Measurements from ENCODE around the gene C19orf12. TPM values are rescaled to one million over a fixed set of nuclear protein-coding genes. Genes with fewer than 3 reads are reported as not detected.

The C19orf12 gene
- total RNA-seq, 1 donor from 2014 or later, result 14.2 TPM

DNA sequence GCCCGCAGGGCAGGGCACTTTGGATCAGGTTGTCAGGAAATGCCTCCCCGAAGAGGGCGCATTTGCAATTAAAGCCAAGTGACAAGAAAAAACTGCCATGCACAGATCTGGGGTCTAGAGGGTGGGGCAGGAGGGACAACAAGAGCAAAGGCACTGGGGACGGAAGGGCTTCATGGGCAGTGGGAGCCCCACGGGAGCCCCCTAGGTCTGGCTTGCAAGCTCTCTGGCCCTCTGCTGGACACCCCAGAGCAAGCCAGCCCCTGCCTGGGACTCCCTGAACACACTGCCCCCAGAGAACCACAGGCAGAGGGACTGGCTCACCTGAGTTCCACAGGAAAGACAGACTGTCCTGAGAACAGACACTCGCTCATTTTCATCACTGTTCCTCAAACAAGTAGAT is 30.2 kb upstream of the C19orf12 start:
- H3K27ac ChIP-seq, result no peak overlapping the region
- intact Hi-C loops (cut with DNase I), result no loop called here
- no peak overlapping the region for H3K4me3 ChIP-seq
- H3K4me1 ChIP-seq, result no peaks in the 10 kb centered on the region
- H3K27me3 ChIP-seq, result no peaks in the 10 kb centered on the region
- H3K36me3 ChIP-seq, result no peaks in the 10 kb centered on the region
- TF ChIP-seq, protein P1, sequence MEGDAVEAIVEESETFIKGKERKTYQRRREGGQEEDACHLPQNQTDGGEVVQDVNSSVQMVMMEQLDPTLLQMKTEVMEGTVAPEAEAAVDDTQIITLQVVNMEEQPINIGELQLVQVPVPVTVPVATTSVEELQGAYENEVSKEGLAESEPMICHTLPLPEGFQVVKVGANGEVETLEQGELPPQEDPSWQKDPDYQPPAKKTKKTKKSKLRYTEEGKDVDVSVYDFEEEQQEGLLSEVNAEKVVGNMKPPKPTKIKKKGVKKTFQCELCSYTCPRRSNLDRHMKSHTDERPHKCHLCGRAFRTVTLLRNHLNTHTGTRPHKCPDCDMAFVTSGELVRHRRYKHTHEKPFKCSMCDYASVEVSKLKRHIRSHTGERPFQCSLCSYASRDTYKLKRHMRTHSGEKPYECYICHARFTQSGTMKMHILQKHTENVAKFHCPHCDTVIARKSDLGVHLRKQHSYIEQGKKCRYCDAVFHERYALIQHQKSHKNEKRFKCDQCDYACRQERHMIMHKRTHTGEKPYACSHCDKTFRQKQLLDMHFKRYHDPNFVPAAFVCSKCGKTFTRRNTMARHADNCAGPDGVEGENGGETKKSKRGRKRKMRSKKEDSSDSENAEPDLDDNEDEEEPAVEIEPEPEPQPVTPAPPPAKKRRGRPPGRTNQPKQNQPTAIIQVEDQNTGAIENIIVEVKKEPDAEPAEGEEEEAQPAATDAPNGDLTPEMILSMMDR (IDR thresholded peaks at IDR 0.05), result no peak
- no peak for TF ChIP-seq POLR2AphosphoS5 (IDR thresholded peaks at IDR 0.05; ENCODE audit: insufficient read depth in 1 of 2, low read depth in 1 of 2)
- no peak for TF ChIP-seq POLR2A (IDR thresholded peaks at IDR 0.05)
- H3K9me3 ChIP-seq, result no peaks in the 10 kb centered on the region
- no peak for DNase-seq (ENCODE audit: extremely low spot score in 2 of 2)

DNA sequence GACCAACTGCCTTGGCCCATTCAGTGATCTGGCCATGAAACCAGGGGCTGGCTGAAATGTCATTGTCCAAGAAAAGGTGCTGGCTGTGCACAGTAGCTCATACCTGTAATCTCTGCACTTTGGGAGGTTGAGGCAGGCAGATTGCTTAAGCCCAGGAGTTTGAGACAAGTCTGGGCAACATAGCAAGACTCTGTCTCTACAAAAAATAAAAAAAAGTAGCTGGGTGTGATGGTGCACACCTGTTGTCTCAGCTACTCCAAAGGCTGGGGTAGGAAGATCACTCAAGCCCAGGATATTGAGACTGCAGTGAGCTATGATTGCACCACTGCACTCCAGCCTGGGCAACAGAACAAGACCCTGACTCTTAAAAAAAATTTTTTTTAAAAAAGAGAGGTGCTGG is 28.6 kb upstream of the C19orf12 start:
- no peak for DNase-seq (ENCODE audit: extremely low spot score in 2 of 2)
- Histone ChIP-seq H3K9me3 (no peaks in the 10 kb centered on the region), H3K27me3 (no peaks in the 10 kb centered on the region), H3K27ac (no peak overlapping the region), H3K4me3 (no peak overlapping the region), H3K4me1 (no peaks in the 10 kb centered on the region), H3K36me3 (no peaks in the 10 kb centered on the region)
- intact Hi-C loops (cut with DNase I), result no loop called here
- TF ChIP-seq, protein P1 (IDR thresholded peaks at IDR 0.05), result no peak
- TF ChIP-seq POLR2AphosphoS5 (IDR thresholded peaks at IDR 0.05; ENCODE audit: insufficient read depth in 1 of 2, low read depth in 1 of 2) (no peak), POLR2A (IDR thresholded peaks at IDR 0.05) (no peak)

DNA sequence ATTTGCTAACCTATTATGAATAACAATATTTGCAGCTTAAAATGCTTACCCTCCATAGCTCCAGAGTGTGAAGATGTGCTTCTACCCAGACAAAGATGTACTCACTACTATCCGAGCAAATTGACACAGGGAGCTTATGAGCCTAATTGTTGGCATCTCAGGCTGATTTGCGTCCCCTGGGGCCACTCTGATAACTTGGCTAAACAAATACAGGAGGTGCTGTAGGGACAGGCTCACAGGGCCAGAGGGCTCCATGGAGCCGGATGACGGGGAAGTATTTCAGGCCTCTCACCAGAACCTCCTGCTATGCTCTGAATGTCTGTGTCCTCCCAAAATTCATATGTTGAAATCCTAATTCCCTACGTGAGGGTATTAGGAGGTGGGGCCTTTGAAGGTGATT is 26.7 kb upstream of the C19orf12 start:
- DNase-seq (ENCODE audit: extremely low spot score in 2 of 2), result no peak
- Histone ChIP-seq H3K9me3 (no peaks in the 10 kb centered on the region), H3K27ac (no peak overlapping the region), H3K4me3 (no peak overlapping the region), H3K4me1 (no peaks in the 10 kb centered on the region), H3K36me3 (no peaks in the 10 kb centered on the region), H3K27me3 (no peaks in the 10 kb centered on the region)
- TF ChIP-seq, protein P1 (IDR thresholded peaks at IDR 0.05), result no peak
- TF ChIP-seq POLR2AphosphoS5 (IDR thresholded peaks at IDR 0.05; ENCODE audit: insufficient read depth in 1 of 2, low read depth in 1 of 2), result no peak
- TF ChIP-seq POLR2A (IDR thresholded peaks at IDR 0.05), result no peak
- intact Hi-C loops (cut with DNase I), result no loop called here

DNA sequence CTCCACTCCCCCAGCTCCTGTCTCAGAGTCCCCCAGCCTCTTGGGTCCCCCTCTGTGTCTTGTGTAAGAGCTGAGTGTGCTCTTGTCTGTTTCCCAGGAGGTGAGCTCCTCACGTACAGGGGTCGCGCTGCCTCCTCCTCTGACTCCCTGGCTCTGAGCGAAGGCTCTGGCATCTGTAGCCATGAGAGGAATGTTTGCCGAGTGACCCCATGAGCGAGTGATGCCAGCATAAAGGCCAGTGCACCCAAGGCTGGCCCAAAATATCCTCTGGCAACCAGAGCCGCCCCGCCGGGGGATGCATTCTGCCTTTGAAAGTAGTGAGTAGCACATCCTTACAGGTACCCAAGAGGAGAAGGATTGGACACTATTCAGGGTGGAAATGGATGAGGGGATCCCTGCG is 26.2 kb upstream of the C19orf12 start:
- no peaks in the 10 kb centered on the region for H3K9me3 ChIP-seq
- intact Hi-C loops (cut with DNase I), result no loop called here
- H3K4me3 ChIP-seq, result no peak overlapping the region
- no peak overlapping the region for H3K27ac ChIP-seq
- TF ChIP-seq, protein P1 (IDR thresholded peaks at IDR 0.05), result no peak
- no peak for TF ChIP-seq POLR2AphosphoS5 (IDR thresholded peaks at IDR 0.05; ENCODE audit: insufficient read depth in 1 of 2, low read depth in 1 of 2)
- no peak for TF ChIP-seq POLR2A (IDR thresholded peaks at IDR 0.05)
- H3K36me3 ChIP-seq, result no peaks in the 10 kb centered on the region
- no peaks in the 10 kb centered on the region for H3K27me3 ChIP-seq
- DNase-seq (ENCODE audit: extremely low spot score in 2 of 2), result no peak
- no peaks in the 10 kb centered on the region for H3K4me1 ChIP-seq

DNA sequence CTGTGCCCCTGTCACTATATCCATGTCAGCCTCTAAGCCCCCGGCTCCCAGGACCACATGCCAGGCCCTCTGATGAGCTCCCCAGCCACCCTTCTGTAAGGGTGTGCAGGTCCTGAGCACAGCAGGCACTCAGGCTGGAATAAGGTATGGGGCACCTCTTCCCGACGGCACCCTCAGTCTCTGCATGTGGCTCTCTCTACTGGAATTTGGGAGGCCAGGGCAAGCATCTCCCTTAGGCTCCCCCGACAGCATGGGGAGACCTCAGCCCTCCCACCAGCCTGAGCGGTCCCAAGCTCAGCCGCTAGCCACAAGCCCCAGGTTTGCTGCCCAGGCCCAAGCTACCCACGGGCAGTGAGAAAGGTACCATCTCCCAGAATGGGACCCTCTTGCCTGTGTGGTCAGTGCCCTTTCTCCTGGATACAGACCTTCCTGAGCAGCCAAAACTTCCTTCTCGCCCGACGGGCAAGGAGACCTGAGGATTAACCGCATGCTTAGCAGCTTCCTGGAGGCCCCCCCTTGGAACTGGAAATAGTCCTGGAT is 22.5 kb upstream of the C19orf12 start:
- intact Hi-C loops (cut with DNase I), result no loop called here

More for the DNA sequence above, 22.5 kb upstream of the C19orf12 start:
- Histone ChIP-seq H3K4me1 (no peaks in the 10 kb centered on the region), H3K27ac (no peak overlapping the region), H3K4me3 (no peak overlapping the region), H3K36me3 (no peaks in the 10 kb centered on the region), H3K27me3 (no peaks in the 10 kb centered on the region), H3K9me3 (no peaks in the 10 kb centered on the region)
- DNase-seq (ENCODE audit: extremely low spot score in 2 of 2), result no peak
- TF ChIP-seq, protein P1 (IDR thresholded peaks at IDR 0.05), result no peak
- no peak for TF ChIP-seq POLR2AphosphoS5 (IDR thresholded peaks at IDR 0.05; ENCODE audit: insufficient read depth in 1 of 2, low read depth in 1 of 2)

Measured in vagina (tissue), 2 donors.